Mesodermal cell (in vitro differentiated cells): ENCODE results near the gene MOV10L1.
"Not testable (repeated sequence)": the region's sequence is repeated elsewhere in the genome, so short reads cannot be mapped to it uniquely, and the experiment has no call there.

Experiments used
- H3K27ac ChIP-seq: 2 replicates; pipeline ENCODE4 v1.7.0; 2013; ENCODE audit warnings: mild to moderate bottlenecking, low read depth, low read length, moderate library complexity; ENCODE audit not compliant: severe bottlenecking
- H3K36me3 ChIP-seq: 2 replicates; pipeline ENCODE4 v1.7.1; 2013; ENCODE audit warnings: mild to moderate bottlenecking, low read length, moderate library complexity; ENCODE audit not compliant: control insufficient read depth, insufficient read depth
- H3K4me1 ChIP-seq: one replicate; pipeline ENCODE4 v1.7.1; 2013; ENCODE audit warnings: mild to moderate bottlenecking, low read length; ENCODE audit not compliant: insufficient read depth, control insufficient read depth, poor library complexity, severe bottlenecking
- H3K4me3 ChIP-seq: 2 replicates; pipeline ENCODE4 v1.7.0; 2013; ENCODE audit warnings: low read length, control low read depth, mild to moderate bottlenecking; ENCODE audit not compliant: insufficient read depth, poor library complexity, severe bottlenecking; ENCODE audit errors: extremely low read depth
- H3K9me3 ChIP-seq: 2 replicates; pipeline ENCODE4 v1.7.1; 2013; ENCODE audit warnings: mild to moderate bottlenecking, low read length, moderate library complexity; ENCODE audit not compliant: control insufficient read depth
- WGBS, 2 experiments: methylation state at CpG; one replicate each; pipeline ENCODE4 v1.1.5; 2013; ENCODE audit warnings: missing lambda C conversion rate in 2 of 2; ENCODE audit not compliant: insufficient coverage in 2 of 2; 5-methylcytosine and 5-hydroxymethylcytosine counted together

Gene MOV10L1

DNA sequence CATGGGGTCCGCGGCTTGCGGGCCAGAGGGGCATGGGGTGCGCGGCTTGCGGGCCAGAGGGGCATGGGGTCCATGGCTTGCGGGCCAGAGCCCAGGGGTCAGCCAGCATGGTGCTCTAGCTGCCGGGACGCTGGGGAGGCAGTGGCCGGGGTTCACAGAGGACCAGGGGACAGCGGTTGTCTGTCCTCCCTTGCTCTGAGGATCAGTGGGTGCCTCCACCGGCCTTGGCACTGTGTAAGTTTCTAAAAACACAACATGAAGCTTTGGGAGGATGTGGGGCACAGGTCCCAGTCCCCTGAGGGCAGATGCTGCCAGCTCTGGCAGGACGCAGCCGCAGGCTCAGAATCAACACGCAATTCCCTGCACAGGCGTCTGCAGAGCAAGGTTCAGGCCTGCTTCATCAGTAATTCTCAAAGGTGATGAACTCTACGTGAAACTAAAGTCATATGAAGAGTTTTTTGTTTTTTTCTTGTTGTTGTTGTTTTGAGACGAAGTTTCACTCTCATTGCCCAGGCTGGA, 7.5 kb upstream of the MOV10L1 start:
- Histone ChIP-seq H3K9me3 (no peaks in the 10 kb centered on the region), H3K4me3 (no peak overlapping the region), H3K4me1 (peaks cover 20% of the 10 kb centered on the region), H3K36me3 (no peaks in the 10 kb centered on the region), H3K27ac (no peak overlapping the region)
- 90 to 93% methylated on average over 13 to 15 of the region's 18 CpGs for WGBS, 2 experiments

DNA sequence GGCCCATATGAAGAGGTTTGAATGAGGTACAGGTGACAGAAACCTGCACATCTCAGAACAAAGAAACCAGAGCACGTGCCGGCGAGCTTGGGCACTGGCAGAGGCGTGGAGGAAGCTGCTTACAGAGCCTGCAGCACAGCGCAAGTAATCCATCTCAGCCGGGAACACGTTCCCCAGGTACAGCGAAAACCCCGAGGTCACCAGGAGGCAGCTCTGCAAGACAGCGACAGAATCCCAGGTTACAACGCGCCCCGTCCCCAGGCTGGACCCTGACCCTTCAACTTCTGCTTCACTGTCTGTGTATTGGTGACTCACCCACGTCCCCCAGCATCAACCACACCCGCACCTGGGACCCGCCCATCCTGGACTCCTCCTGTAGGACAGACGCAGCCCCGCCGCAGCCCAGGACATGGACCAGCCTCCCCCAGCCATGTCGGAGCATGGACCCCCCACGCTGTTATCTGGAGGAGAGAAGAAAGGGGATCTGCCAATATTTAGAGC, 6.8 kb upstream of the MOV10L1 start:
- no peaks in the 10 kb centered on the region for H3K36me3 ChIP-seq
- no peak overlapping the region for H3K27ac ChIP-seq
- WGBS, 2 experiments: 88 to 97% methylated on average over 14 to 19 of the region's 21 CpGs
- no peak overlapping the region for H3K4me3 ChIP-seq
- H3K9me3 ChIP-seq: no peaks in the 10 kb centered on the region
- peaks cover 20% of the 10 kb centered on the region for H3K4me1 ChIP-seq

DNA sequence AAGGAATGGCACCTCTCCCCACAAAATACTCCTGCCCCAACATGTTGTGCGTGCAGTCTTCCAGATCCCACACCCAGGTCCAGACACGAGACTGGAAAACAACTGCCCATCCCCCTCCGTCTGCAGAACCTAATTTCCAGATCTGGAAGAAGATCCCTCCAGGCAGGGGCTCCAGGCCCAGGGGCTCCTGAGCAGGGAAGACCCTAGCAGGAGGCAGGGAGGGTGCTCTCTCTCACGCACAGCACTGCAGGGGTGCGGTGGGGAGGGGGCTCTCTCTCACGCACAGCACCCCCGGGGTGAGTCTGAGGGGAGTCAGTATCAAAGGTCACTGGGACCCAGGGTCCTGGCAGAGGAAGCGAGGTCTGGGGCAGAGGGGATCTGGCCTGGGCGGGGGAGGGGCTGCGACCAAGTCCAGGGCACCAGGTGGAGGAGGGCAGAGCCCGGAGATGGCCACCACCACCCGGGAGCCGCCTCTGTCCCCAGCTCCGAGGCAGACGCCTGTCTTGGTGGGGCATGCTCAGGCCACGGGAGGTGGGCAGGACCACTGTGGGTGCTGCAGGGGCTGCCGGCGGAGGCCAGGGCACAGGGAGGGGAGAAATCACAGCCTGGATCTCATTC, 6.2 kb upstream of the MOV10L1 start:
- 90 to 94% methylated on average over 15 to 16 of the region's 18 CpGs for WGBS, 2 experiments
- H3K4me1 ChIP-seq: peaks cover 20% of the 10 kb centered on the region
- no peaks in the 10 kb centered on the region for H3K36me3 ChIP-seq
- no peak overlapping the region for H3K4me3 ChIP-seq
- H3K9me3 ChIP-seq: no peaks in the 10 kb centered on the region
- peak overlapping the region; percentile 1 for H3K27ac ChIP-seq

DNA sequence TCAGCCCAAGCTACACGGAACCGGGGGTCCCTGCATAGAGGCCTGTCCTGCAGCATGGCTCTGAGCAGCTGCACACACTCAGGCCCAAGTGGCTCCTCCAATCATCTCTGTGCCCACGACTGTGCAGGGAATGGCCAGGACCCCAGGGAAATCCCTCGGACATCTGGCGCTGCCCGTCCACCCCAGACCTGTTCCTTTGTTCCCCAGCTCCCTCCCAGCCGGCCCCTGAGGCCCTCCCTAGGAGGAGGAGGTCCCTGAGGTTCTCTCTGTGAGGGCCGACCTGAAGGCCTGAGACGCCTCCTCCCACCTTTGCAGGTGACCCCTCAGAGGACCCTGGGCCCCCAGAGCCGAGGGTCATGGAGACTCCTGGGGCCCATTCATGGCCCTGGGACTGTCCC, 5.7 kb upstream of the MOV10L1 start:
- Histone ChIP-seq H3K36me3 (no peaks in the 10 kb centered on the region), H3K4me3 (no peak overlapping the region), H3K4me1 (peaks cover 20% of the 10 kb centered on the region), H3K9me3 (no peaks in the 10 kb centered on the region), H3K27ac (no peak overlapping the region)
- 88 to 96% methylated on average over 8 to 10 of the region's 10 CpGs for WGBS, 2 experiments

DNA sequence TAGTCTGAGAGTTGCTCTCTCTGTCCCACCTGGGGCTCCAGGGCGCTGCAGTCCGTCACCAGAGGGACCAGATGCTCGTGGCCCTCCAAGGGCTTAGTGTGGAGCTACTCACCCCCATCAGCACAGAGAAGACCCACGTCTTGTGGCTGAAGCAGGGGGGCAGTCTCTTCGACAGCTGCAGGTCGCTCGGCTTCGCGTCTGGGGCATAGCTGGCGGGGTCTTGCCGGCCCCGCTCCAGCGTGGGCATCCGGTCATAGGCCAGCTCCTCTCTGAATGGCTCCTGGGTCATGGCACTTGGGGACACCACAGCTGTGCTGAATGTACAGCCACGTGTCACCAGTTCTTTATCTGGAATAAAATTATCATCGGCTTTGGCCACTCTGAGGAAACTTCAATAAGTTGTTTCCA, 5.2 kb upstream of the MOV10L1 start:
- Histone ChIP-seq H3K9me3 (no peaks in the 10 kb centered on the region), H3K4me1 (peaks cover 17% of the 10 kb centered on the region), H3K36me3 (no peaks in the 10 kb centered on the region), H3K4me3 (no peak overlapping the region), H3K27ac (no peak overlapping the region)
- WGBS, 2 experiments: 94 to 96% methylated on average over 14 to 15 of the region's 16 CpGs

DNA sequence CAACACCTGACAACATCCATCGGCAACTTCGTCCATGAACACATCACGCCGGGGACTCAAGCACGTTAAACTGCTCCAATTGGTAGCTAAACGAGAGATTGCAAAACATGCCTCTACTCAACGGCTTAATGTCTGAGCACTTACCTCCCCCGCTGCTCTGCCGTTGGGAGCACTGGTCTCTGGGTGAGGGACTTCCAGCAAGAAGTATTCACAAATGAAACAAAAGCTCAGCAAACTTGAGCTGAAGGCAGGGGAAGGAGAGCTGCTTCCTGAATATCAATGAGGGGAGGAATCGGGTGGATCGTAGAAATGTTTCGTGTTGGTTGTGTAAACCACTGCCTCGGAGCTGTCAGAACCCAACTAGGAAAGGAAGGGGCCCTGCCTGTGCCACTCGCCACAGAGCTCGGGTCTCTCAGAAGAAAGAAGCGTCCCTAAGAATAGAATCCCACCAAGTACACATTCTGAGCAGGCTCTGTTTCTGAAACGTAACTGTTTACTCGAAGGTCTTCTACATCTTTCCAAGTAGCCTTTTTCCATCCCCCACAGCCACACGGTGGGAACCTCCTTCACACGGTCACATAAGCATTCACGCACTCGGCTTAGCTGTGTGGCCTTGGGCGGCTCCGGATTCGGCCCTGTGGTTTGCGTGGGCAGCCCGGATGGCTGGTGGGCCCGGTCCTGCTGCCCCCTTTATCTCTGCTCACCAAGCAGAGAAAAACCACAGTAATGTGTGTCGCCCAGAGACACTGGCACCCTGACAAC, 4.4 kb upstream of the MOV10L1 start, which contains the start of gene MLC1:
MLC1 (minus strand) TSS at position 216 of the 762 bp plus-strand sequence. CDS start 524 bp downstream, outside the sequence.
- Histone ChIP-seq H3K4me1 (peaks cover 12% of the 10 kb centered on the region), H3K36me3 (no peaks in the 10 kb centered on the region), H3K27ac (no peak within 1 kb of the TSS), H3K4me3 (no peak within 1 kb of the TSS), H3K9me3 (no peaks in the 10 kb centered on the region)
- WGBS, 2 experiments: 71 to 75% methylated on average over 20 to 27 of the region's 29 CpGs

DNA sequence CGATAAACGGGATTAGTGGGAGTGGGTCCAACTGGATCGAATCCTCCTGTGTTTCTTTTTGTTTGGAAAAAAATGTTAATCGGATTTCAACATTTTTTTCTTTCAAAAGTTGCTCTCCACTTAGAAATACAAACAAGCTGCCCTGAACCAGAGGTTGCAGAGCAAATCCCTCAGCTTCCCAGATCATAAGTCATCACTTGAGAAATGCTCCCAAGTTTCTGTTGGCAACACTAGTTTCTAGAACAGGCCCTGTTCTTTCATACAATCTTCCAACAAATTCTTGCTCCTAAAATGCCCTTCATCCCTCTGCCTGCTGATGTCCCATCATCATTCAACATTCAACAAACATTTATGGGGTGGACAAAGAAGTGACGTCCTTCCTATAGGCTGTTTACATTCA, 3.3 kb upstream of the MOV10L1 start:
- H3K4me3 ChIP-seq: no peak overlapping the region
- H3K36me3 ChIP-seq: no peaks in the 10 kb centered on the region
- H3K9me3 ChIP-seq: no peaks in the 10 kb centered on the region
- H3K27ac ChIP-seq: no peak overlapping the region
- H3K4me1 ChIP-seq: peaks cover 11% of the 10 kb centered on the region
- 90% methylated on average over 2 of the region's 5 CpGs; no CpG with 5 or more reads in 1 of the 2 experiments for WGBS, 2 experiments

DNA sequence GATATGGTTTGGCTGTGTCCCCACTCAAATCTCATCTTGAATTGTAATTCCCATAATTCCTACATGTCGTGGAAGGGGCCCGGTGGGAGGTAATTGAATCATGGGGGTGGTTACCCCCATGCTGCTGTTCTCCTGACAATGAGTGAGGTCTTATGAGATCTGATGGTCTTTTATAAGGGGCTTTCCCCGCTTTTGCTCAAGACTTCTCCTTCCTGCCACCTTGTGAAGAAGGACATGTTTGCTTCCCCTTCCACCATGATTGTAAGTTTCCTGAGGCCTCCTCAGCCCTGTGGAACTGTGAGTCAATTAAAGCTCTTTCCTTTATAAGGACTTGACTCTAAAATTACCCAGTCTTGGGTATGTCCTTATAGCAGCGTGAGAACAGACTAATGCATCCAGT, 2.8 kb upstream of the MOV10L1 start:
- not testable (repeated sequence) for H3K36me3 ChIP-seq, H3K27ac ChIP-seq, H3K9me3 ChIP-seq, H3K4me3 ChIP-seq
- WGBS, 2 experiments: 80 to 100% methylated on average over 1 of the region's 4 CpGs
- H3K4me1 ChIP-seq: peaks cover 11% of the 10 kb centered on the region

DNA sequence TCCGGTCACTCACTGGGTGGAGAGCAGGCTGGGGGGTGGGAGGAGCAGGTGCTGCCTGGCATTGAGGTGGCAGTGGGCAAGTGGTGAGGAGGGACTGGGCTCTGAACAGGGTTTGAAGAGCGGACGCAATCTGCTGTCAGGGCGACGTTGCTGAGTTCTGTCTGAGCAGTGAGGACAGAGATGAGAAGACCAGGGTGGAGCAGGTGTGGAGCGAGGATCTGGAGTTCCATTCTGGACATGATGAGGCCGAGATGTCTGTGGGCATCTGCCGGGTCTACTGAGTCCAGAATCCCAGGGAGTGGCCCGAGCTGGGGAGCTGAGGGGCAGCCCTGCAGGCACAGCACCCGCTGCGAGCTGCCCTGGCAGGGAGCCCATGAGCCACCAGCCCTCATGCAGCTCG, 2.2 kb upstream of the MOV10L1 start:
- Histone ChIP-seq H3K4me3 (no peak overlapping the region), H3K4me1 (peaks cover 11% of the 10 kb centered on the region), H3K36me3 (no peaks in the 10 kb centered on the region), H3K27ac (no peak overlapping the region), H3K9me3 (no peaks in the 10 kb centered on the region)
- 91 to 97% methylated on average over 11 to 12 of the region's 12 CpGs for WGBS, 2 experiments

DNA sequence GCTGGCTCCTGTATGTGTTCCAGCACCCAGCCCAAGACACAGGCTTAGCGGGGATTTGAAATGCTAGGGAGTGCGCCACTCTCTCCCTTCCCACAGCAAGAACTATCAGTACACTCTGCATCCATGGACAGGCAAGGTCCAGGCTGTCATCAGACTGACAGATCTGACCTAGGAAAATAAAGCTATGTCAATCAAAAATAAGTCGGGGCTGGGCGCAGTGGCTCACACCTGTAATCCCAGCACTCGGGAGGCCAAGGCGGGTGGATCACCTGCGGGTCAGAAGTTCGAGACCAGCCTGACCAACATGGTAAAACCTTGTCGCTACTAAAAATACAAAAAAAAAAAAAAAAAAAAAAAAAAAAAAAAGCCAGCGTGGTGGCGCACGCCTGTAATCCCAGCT, 1.7 kb upstream of the MOV10L1 start:
- peaks cover 11% of the 10 kb centered on the region for H3K4me1 ChIP-seq
- H3K4me3 ChIP-seq: no peak overlapping the region
- H3K27ac ChIP-seq: no peak overlapping the region
- 60 to 94% methylated on average over 1 to 5 of the region's 12 CpGs for WGBS, 2 experiments
- no peaks in the 10 kb centered on the region for H3K9me3 ChIP-seq
- no peaks in the 10 kb centered on the region for H3K36me3 ChIP-seq

DNA sequence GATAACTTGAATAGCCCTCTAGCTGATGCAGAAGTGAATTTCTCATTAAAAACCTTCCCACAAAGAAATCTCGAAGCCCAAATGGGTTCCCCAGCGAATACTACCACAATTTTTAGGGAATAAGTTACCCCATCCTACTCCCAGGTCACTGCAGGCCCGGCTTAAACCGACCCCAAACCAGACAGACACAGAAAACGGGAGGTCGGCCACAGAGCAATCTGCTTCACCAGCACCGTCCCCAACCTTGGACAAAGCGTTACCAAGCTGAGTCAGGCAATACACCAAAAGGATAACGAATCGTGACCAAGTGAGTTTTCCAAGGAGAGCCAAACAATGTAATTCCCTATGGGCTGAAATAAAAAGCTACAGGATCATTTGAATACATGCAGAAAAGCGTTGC, 575 bp upstream of the MOV10L1 start:
- H3K4me3 ChIP-seq: no peak overlapping the region
- H3K9me3 ChIP-seq: no peaks in the 10 kb centered on the region
- H3K27ac ChIP-seq: no peak overlapping the region
- H3K36me3 ChIP-seq: no peaks in the 10 kb centered on the region
- peaks cover 5% of the 10 kb centered on the region for H3K4me1 ChIP-seq
- WGBS, 2 experiments: 95 to 98% methylated on average over 9 to 10 of the region's 11 CpGs
